HUDEP-2 (cell line): ENCODE measurements around the gene GPR3.
"Not testable (repeated sequence)": the region's sequence is repeated elsewhere in the genome, so short reads cannot be mapped to it uniquely, and the experiment has no call there.

Experiments
- DNase-seq, 76 experiments: peaks; one replicate each; lab custom pipeline; 2025; ENCODE audit not compliant: unreplicated experiment in 76 of 76; lab: John Stamatoyannopoulos, UW

Gene GPR3

GRCh38 chr1:27397110-27397509 is 4.7 kb downstream of the GPR3 start:
- no peak for DNase-seq

GRCh38 chr1:27397749-27398148 is 5.3 kb downstream of the GPR3 start:
- DNase-seq = no peak

GRCh38 chr1:27398405-27399149 is 6.2 kb downstream of the GPR3 start:
- no peak for DNase-seq

GRCh38 chr1:27399251-27400025 is 7.0 kb downstream of the GPR3 start:
- no peak for DNase-seq

- no peak for DNase-seq
Measured at GRCh38 chr1:27400082-27400962, 7.9 kb downstream of the GPR3 start.

GRCh38 chr1:27400963-27401341 is 8.5 kb downstream of the GPR3 start:
- DNase-seq = no peak

GRCh38 chr1:27402349-27402754 is 9.9 kb downstream of the GPR3 start:
- peak in 44 of 76 experiments; percentile 10 to 55 (median 28) for DNase-seq

GRCh38 chr1:27403065-27403726 is 10.8 kb downstream of the GPR3 start:
- no peak for DNase-seq

- DNase-seq = no peak
Measured at GRCh38 chr1:27403931-27404330, 11.5 kb downstream of the GPR3 start.

- no peak for DNase-seq
Measured at GRCh38 chr1:27405074-27405473, 12.7 kb downstream of the GPR3 start.

- DNase-seq = not testable (repeated sequence)
Measured at GRCh38 chr1:27405598-27406361, 13.4 kb downstream of the GPR3 start.

GRCh38 chr1:27406362-27406680 is 13.9 kb downstream of the GPR3 start:
- DNase-seq = no peak

GRCh38 chr1:27406791-27407190 is 14.4 kb downstream of the GPR3 start:
- DNase-seq = not testable (repeated sequence)

- no peak for DNase-seq
Measured at GRCh38 chr1:27408151-27408550, 15.7 kb downstream of the GPR3 start.

- DNase-seq = no peak
Measured at GRCh38 chr1:27409669-27410068, 17.2 kb downstream of the GPR3 start.

GRCh38 chr1:27410709-27411108 is 18.3 kb downstream of the GPR3 start:
- DNase-seq = no peak

- no peak for DNase-seq
Measured at GRCh38 chr1:27412502-27412901, 20.1 kb downstream of the GPR3 start.

- DNase-seq = no peak
Measured at GRCh38 chr1:27413004-27413403, 20.6 kb downstream of the GPR3 start.

- DNase-seq = no peak
Measured at GRCh38 chr1:27414091-27414490, 21.7 kb downstream of the GPR3 start.
